Kidney capillary endothelial cell (primary cell): ENCODE data around the gene CDH9.

ENCODE experiments used
- DNase-seq: peaks from one replicate; pipeline ENCODE4 v3.0.0-alpha.2; 2018; ENCODE audit warnings: low spot score

Gene CDH9, protein sequence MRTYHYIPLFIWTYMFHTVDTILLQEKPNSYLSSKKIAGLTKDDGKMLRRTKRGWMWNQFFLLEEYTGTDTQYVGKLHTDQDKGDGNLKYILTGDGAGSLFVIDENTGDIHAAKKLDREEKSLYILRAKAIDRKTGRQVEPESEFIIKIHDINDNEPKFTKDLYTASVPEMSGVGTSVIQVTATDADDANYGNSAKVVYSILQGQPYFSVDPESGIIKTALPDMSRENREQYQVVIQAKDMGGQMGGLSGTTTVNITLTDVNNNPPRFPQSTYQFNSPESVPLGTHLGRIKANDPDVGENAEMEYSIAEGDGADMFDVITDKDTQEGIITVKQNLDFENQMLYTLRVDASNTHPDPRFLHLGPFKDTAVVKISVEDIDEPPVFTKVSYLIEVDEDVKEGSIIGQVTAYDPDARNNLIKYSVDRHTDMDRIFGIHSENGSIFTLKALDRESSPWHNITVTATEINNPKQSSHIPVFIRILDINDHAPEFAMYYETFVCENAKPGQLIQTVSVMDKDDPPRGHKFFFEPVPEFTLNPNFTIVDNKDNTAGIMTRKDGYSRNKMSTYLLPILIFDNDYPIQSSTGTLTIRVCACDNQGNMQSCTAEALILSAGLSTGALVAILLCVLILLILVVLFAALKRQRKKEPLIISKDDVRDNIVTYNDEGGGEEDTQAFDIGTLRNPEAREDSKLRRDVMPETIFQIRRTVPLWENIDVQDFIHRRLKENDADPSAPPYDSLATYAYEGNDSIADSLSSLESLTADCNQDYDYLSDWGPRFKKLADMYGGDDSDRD

DNA sequence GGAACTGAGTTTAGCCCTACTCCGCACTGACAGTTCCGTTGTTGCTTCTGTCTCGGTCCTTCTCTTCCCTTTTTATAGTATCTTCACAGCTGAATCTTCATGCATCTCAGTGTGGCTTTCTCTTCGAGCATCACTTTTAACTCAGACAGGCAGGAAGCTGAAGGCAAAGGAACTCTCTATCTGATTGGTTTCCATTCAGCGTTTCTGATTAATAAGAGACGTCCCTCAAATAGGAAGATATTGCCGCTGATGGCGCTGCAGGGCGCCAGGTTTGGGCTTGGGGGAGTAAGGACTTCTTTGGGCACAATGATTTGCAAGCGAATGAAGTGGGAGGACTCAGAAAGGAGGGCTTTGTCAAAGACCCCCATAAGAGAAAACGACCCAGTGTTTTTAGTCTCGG, at the start of gene CDH9:
TSS of gene CDH9 (minus strand) at position 111 of the 400 bp plus-strand sequence. CDS start 50,253 bp downstream, outside the sequence.
- DNase-seq = no peak

- no peak for DNase-seq
Observed at GRCh38 chr5:27087747-27088146, 49.4 kb upstream of the CDH9 start.

DNA sequence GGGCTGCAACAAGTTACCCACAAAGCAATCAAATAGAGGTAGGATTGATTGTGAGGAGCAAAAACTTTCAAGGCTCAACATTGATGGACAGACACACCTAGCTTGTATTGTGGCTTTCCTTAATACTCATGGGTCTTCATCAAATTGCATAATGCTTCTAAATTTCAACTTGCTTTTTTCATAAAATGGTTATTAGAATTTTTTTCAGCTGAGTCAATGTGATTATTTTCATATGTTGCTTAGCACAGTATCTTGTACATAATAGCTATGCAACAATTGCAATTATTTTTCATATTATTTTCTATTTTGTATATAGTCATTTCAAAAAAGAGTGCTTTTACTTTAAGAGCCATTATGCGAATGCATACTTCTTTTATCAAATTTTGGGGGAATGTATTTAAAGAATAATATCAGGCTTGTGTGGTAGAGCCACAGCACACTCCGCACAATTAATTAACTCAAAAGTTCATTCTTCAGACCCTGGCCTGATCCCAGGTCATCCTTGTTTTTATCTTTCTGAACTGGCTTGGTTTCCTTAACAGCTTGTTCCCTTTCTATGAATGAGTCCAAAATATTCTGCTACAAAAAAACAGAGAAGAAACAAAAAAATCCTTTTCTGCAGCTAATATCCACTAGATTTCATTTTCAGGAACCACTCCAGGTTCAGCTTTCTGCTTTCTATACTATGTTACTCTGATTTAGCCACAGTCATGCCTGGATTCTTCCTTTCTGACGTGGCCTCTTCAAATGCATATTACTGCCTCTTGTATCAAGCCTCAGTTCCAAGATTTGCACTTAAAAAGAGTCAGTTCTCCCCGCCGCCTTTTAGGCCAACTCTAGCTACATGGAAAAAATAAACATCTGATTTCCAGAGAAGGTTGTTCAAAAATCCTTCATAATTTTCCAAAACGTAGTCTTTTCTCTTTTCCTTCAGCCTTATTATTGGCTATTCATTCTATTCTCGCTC, 45.3 kb upstream of the CDH9 start:
- no peak for DNase-seq

- DNase-seq = no peak
Observed at GRCh38 chr5:27080147-27080546, 41.8 kb upstream of the CDH9 start.

- no peak for DNase-seq
Observed at GRCh38 chr5:27062451-27062850, 24.1 kb upstream of the CDH9 start.

GRCh38 chr5:27048510-27048909, 10.1 kb upstream of the CDH9 start:
- DNase-seq = no peak

- DNase-seq = no peak
Observed at GRCh38 chr5:27041372-27041771, 3.0 kb upstream of the CDH9 start.

GRCh38 chr5:27034565-27034964, 3.8 kb downstream of the CDH9 start:
- DNase-seq = no peak

DNA sequence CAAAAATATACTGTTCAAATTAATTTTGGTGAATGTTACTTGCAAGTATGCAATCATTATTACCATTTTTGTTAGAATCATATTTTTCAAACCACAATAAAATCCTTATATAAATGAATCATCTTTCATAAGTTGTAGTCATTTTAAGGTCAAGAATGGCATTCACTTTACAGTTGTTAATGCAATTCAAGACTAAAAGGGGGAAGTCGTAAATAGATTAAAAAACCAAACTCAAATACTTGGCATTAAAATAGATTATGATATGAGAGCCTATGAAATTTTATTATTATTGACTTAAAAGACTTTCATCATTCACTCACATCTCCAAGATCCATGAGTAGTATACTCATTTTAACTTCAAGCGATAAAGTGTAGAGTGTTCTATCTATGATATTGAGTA, 11.6 kb downstream of the CDH9 start:
- DNase-seq = no peak

DNA sequence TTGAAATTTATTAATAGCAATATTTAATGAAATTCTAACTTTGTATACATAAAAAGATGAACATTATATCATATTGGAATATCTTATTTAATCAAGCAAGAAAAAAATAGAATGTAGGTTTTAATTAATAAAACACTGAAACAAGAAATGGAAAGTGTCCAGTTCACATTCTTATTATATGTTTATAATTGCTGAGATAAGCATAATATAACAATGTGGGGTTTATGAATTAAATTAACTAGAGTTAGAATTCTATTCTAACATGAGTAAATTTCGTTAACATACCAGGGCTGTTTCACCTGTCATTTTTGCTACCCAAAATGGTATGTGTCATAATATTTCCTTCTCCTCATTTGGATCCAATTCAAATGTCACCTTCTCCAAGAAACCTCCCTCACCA, 12.3 kb downstream of the CDH9 start:
- DNase-seq = no peak

DNA sequence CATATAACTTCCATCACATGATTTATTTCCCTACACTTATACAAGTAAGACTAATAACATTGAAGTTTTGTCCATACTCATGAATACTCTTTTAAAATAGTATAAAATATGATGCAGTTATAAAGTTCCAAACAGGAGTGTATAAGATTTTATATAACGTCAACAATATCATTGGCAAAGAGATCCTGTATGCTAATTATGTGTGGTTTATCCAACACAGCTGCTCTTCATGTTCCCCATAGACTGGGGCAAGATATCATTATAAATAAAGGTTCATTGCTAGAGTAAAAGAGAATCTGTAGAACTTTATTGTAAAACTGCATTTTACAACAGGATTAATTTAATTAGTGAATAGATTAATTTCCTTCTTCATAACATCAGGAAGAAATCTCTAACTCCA, 16.9 kb downstream of the CDH9 start:
- no peak for DNase-seq

GRCh38 chr5:27020973-27021372, 17.4 kb downstream of the CDH9 start:
- no peak for DNase-seq

DNA sequence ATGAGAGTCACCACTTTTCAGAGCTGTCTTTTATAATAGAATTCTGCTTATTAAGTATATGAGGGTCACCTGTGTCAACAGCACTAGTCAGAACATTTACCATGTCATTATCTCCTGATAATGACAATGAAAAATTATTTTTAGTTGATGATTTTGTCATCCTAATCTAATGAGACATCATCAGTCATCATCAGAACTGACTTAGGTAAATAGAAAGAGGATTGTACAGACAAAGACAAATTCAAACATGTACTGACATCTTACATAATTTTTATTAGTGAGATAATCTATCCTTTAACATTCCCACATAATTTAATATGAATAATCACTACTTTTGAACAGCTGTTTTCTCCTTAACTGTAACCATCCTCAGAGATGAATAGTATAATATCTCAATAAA, 22.6 kb downstream of the CDH9 start:
- DNase-seq = no peak

- no peak for DNase-seq
Observed at GRCh38 chr5:27011274-27011673, 27.1 kb downstream of the CDH9 start.

- no peak for DNase-seq
Observed at GRCh38 chr5:27010646-27011045, 27.7 kb downstream of the CDH9 start.

- no peak for DNase-seq
Observed at GRCh38 chr5:27009540-27009915, 28.9 kb downstream of the CDH9 start.

GRCh38 chr5:27008604-27009539, 29.5 kb downstream of the CDH9 start:
- DNase-seq = no peak

DNA sequence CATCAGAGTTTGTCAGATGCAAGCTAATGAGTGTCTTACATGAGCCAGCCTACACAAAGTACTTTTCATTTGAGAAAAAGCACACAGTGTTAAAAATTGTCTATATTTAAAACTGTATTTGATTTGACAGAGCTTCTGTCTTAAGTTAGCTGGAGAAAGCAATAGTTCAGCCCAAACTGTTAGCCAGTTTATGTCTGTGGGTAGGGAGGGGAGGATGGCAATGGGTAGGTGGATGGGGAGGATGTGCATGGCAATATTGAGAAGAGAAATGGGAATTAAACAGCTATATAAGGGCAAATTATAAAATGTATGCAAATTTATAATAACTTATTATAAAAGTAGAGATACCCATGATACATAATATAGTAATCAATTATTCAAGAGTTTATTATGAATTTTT, 31.3 kb downstream of the CDH9 start:
- DNase-seq = no peak

DNA sequence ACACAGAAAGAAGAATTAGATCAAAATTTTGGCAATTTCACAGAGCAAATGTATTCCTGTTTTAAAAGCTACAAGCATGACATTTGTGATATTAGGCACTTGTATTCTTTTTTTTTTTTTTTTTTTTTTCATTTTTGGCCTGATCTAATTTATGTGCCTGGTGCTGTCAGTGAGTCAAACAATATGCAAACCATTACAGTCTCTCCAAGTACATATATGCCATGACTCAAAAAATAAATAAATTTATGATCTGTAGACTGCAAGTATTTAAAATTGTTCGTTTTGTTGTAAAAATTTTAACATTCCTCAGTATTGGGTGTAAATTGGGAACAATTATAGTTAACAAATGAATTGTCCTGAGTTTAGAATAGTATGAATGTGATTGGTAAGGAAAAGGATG, 51.4 kb downstream of the CDH9 start:
- no peak for DNase-seq

DNA sequence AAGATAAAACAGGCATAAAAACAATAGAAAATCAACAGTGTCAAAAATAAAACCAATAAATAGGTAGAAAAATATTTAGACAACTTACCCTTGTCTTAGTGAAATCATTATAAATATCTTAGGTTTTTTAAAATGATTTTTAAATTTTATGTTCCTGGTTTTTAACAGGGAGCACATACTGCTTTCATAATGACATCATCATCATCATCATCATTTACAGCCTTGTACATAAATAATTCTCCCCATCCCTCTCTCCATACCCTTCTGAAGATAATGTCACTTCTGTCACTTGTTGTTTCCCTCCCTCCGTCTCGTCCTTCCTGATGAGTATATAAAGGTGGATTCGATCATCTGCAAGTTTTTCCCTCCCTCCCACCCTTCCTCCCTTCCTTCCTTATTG, 56.6 kb downstream of the CDH9 start:
- DNase-seq = no peak

DNA sequence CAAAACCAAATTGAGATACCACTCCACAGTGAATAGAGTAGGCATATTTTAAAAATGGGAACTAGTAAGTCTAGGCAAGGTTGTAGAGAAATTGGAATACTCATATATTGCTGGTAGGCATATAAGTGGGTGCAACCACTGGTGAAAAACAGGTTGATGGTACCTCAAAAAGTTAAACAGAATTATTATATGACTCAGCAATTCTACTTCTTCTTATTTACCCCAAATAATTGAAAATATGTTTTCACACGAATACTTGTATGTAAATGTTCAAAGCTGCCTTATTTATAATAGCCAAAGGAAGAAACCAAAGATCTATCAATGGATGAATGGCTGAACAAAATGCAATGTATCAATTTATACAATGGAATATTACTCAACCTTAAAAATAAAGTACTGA, 79.1 kb downstream of the CDH9 start:
- DNase-seq = no peak
